M059J (cell line): ENCODE measurements around the gene KIF11. TPM values are rescaled to one million over a fixed set of nuclear protein-coding genes. Genes with fewer than 3 reads are reported as not detected.
"Not testable (repeated sequence)": the region's sequence is repeated elsewhere in the genome, so short reads cannot be mapped to it uniquely, and the experiment has no call there.

ENCODE experiments used
- DNase-seq: peaks from one replicate; pipeline ENCODE4 v3.0.0-alpha.2; 2012; ENCODE audit warnings: low read depth
- total RNA-seq: library from RNA; depleted of rRNA; stranded (reverse); fragments of >200 nt; shearing (Covaris generic); gene quantifications from 2 replicates; pipeline ENCODE4 v1.2.3, GENCODE V29; 2014; rRNA removed

Gene KIF11
- 35.0 and 56.1 TPM in 2 replicates for total RNA-seq

DNA sequence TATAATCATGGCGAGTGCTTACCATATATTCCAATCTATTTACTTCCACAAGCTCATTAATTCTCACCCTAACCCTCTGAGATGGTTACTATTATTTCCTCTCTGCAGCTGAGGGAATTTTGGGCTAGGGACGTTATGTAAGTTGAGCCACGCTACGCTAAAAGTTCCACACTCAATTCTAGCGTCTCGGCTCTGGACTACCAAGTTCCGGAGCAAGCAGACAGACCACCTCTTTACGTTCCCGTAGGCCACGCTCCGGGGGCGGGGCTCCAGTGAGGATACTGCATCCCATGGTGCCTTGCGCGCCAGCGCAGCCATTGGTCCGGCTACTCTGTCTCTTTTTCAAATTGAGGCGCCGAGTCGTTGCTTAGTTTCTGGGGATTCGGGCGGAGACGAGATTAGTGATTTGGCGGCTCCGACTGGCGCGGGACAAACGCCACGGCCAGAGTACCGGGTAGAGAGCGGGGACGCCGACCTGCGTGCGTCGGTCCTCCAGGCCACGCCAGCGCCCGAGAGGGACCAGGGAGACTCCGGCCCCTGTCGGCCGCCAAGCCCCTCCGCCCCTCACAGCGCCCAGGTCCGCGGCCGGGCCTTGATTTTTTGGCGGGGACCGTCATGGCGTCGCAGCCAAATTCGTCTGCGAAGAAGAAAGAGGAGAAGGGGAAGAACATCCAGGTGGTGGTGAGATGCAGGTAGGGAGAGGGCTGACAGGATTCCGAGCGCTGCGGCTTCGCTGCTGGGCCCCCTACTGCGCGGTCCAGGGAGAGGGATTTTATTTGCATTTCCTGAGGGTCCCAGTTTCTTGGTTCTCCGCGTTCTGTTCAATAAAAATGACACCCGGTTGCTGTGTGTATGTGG, at the start of gene KIF11:
Gene KIF11, plus strand, starts transcription at position 370 of the 858 bp plus-strand sequence. Its CDS starts 246 bp downstream, at position 616.
- DNase-seq = peak; percentile 96

DNA sequence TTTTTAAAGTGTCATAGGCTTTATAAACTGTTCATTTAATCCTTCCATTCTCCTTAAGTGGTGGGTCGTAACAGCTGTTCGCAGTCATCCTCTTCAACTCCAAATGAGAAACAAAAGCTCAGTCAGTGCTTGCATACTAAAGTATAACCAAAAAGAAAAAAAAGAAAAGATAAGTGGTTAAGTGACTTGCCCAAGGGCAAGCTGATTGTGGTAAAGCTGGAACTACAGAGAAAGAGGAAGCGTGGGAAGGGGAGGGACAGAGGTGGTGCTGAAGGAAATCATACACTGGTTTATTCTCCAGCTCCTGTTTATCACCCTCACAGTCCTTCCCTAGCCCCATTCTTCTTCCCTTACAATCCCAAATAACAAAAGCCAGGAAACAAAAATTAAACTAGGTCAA, 48.6 kb upstream of the KIF11 start:
- DNase-seq = peak; percentile 81

DNA sequence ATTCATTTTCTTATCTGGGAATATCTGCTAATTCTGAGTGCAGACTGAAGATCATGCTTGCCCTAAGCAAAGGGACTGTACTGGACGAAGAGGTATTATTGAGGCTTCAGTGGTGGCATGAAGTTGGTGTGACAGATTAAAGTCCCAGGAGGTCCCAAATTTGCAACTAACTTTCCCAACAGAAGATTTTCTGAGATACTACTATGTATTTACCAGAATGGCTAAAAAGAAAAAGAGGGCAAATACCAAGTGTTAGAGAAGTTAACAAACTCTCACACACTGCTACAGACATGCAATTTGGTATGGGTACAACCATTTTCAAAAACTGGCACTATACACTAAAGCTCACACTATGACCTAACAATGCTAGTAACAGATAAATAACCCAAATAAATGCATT, 47.4 kb upstream of the KIF11 start:
- no peak for DNase-seq

DNA sequence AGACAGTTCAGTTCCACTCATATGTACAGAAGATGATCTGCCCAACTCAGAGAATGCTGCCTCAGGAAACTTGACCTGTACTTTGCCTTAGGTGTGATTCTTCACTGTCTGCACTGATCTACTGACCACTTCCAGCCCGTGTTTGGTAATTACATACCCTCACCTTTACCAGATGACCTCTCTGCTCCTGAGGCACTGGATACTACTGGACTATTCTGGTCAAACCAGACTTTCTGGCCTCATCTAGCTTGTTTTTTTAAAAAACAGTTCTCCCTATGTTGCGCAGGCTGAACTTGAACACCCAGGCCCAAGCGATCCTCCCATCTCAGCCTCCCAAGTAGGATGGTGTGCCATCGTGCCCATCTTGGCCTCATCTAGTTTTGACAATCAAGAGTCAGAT, 45.3 kb upstream of the KIF11 start:
- no peak for DNase-seq

DNA sequence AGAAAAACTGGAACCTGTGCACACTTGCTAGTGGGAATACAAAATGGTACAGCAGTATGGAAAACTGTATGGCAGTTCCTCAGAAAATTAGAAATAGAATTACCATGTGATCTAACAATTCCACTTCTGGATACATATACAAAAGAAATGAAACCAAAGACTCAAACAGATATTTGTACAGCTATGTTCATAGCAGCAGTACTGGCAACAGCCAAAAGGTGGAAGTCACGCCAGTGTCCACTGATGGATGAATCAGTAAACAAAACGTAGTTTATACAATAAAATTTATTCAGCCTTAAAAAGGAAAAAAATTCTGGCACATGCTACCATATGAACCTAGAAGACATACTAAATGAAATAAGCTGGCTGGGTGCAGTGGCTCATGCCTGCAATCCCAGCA, 42.0 kb upstream of the KIF11 start:
- DNase-seq = peak; percentile 6

DNA sequence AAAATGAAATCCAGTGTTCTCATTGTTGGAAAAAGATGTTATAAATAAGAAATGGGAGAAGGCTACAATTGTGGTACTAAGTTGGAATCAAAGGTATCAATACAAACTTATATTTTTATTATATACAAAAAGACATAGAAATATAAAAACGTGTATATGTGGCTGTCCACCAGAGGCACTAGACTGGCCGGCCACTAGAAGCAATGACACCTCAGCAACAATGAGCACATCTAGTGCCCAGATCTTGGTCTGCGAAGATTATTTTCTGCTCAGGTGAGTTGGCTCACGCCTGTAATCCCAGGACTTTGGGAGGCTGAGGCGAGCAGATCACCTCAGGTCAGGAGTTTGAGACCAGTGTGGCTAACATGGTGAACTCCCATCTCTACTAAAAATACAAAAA, 40.6 kb upstream of the KIF11 start:
- no peak for DNase-seq

DNA sequence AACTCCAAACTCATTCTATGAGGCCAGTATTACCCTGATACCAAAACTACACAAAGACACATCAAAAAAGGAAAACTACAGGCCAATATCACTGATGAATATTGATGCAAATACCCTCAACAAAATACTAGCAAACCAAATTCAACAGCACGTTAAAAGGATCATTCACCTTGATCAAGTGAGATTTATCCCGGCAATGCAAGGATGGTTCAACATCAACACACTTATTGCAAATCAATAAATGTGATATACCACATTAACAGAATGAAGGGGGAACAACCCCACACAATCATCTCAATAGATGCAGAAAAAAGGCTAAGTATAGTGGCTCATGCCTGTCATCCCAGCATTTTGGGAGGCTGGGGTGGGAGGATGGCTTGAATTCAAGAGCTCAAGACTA, 39.0 kb upstream of the KIF11 start:
- DNase-seq = no peak

DNA sequence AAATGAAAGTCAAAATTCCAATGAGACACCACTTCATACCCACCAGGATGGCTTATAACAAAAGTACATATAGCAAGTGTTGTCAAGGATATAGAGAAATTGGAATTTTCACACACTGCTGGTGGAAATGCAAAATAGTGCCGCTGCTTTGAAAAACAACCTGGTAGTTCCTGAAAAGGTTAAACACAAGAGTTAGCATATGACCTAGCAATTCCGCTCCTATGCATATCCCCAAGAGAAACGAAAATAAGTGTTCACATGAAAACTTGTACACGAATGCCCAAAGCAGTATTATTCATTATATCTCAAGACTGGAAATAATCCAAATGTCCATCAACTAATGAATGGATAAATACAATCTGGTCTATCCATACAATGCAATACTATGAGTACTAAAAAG, 33.9 kb upstream of the KIF11 start:
- DNase-seq = no peak

DNA sequence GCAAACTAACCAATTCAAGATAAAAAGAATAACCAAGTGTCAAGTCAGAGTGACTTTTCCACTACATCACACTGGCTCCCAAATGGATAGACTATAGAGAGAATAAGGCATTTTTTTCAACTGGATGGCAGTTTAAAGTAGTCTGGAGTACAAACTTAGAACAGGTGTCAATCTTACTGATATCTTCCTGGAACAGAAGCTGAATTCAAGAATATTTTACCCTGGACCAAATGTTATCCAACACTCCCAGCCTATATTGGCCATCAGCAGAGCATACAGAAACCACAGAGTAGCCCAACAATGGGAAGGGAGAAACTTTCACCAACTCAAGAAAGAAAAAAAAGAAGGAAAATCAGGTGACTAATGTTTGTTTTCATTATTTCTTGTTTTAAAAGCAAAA, 30.5 kb upstream of the KIF11 start:
- no peak for DNase-seq

DNA sequence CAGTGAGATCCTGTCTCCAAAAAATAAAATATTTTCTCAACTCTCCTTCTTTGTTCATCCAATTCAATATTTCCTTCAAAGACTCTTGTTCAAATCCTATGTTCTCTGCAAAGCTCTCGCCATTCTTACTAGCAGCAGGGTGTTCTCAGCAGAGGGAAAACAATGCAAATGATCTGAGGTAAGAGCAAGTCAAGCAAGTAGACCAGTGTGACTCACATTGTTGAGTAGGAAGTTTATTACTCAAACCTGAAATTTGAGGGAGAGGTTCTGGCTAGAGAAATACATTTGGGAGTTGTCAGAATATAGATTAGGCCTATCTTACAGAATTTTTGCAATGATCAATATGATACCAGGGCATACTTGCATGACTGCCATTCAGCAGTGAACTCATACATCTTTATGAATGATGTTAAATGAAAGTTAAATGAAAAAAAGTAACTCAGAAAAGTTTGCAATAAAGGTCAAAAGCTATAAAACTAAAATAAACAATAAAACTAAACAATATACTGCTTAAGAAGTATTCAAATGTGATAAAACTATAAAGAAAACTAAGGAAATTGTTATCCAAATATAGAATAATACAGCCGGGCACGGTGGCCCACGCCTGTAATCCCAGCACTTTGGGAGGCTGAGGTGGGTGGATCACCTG, 24.9 kb upstream of the KIF11 start:
- peak; percentile 69 for DNase-seq

DNA sequence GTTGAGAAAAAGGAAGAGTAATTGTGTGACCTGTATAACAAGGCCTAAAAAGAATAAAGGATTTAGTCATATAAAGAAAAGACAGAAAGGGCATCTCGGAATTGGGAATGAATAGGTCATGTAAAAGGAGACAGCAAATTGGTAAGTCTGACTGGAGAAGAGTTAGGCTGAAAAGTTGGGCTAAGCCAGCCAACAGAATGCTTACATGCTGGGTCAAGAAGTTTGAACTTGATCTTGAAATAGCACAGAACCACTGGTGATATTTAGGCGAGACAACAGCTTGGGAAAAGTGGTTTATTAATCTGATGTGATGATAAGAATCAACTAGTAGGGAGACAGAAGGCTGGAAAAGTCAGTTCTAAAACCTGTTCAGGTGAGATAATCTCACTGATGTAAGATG, 23.9 kb upstream of the KIF11 start:
- DNase-seq = no peak

DNA sequence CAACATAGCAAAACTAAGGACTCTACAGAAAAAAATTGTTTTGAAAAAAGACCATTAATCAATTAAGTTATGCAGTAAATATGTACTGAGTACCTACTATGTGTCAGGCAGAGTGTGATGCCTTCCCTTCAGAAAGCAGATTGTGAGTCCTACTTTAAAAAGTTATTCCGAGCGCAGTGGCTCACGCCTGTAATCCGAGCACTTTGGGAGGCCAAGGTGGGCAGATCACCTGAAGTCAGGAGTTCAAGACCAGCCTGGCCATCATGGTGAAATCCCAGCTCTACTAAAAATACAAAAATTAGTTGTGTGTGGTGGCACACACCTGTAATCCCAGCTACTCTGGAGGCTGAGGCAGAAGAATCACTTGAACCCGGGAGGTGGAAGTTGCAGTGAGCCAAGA, 23.3 kb upstream of the KIF11 start:
- DNase-seq = not testable (repeated sequence)

DNA sequence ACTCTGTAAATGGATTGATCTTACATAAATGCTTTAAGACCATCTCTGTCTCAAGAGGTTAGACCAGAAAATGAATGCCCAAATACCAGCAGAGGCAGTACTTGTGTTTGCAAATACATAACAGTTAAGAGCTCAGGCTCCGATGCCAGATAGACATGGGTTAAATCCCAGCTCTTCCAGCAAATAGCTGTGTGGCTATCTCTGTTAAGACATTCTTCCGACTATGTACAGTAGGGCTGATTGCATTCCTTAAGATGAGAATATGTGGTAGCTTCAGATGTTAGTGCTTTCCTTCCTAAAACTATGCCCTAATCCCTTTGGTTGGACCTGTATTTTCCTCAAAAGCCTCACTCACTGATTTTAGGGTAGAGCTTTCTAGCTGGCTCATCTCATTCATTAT, 21.3 kb upstream of the KIF11 start:
- peak; percentile 5 for DNase-seq

DNA sequence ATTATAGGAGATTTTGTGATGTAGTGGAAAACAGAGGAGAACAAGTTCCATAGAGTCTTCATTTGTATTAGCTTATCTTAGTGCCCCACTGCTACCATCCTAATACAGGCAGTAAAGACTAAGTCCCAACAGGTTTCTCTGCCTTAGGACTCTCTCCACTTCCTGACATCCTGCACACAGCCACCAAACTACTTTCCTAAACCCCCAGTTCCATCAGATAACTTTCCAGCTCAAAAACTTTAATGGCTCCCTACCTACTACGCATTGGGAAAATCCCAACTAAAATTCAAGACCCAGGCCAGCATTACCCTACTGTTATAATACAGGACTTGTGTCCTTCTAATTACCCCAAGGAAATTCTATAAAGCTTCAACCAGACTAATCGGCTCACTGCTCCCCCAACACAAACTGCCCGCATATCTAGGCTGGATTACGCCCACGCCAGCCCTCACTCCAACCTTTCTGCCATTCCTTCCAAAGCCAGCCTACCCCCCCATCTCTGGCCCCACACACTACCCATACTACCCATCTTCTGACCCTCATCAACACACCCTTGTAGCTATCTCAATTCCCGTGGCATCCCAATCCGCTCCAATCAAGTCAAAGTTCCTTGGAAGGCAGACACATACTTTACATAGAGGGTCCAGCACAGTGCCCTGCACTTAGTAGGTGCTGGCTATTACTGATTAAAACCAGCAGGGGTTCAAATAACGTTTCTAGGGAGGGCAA, 20.4 kb upstream of the KIF11 start:
- peak; percentile 20 for DNase-seq

DNA sequence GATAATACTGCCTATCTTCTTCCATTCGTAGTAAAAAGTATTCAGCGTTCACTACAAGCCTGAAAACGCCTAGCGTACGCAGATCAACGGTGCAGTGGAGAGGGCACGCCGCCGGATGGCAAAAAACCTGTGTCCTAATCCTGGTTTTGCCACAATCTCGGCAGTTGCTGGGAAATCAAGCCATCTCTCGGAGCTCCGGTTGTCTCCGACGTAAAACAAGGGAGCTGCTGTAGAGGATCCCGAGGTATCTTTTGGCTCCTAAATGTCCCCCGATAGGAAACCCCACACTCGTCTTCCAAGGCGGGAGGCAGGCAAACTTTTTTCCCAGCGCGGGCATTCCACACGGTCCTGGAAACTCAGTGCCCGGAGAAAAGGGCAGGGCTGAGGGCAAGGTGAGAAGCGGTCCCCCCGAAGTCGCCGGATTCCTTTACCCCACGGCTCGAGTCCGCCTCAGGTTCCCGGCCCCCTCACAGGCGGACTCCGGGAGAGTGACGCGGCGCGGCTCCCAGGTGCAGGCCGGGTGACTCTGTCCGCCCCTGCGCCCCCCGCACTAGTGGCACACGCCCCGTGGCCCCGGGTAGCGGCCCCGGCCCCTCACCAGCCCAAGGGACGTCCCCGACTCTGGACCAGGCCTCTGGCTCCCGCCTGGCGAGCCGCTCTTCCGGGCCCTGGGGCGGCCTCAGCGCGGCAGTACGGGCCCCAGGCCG, 19.7 kb upstream of the KIF11 start:
- DNase-seq = peak; percentile 62

DNA sequence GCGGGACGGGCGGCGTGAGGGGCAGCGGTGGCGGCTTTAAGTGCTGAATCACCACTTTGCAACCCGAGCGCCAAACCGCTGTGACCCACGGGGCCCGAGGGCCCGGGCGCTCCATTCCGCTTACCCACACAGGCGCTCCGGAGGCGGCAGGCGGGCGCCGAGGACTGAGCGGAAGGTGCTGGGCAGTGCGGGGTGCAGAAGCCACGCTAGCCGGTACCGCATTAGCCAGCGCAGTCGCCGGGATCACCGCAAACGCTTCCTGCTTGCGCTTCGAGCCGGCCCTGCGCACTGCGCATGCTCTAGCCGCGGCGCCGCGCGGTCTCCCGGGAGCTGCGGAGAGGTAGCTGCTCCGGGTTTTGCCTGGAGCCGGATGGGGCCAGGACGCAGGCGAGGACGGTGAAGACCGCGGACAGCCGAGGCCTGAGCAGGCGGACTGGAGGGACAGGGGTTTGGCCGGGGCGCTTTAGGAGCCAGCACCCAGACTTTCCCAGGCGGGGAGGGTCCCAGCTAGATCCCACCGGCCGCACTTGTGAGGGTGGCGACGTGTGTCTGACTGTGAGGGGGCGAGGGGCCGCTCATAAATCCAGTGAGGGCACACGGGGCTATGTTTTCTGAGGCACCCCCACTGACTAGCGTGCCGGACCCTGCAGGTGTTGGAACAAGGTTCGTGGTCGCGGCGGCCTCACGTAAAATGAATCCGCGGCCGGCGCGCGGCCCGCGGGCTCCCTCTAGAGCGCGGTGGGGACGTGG, 19.0 kb upstream of the KIF11 start, which contains the start of gene IDE:
Gene IDE, minus strand, starts transcription at position 296 of the 750 bp plus-strand sequence. Its CDS starts 74 bp downstream, at position 222.
- DNase-seq = peak; percentile 88

DNA sequence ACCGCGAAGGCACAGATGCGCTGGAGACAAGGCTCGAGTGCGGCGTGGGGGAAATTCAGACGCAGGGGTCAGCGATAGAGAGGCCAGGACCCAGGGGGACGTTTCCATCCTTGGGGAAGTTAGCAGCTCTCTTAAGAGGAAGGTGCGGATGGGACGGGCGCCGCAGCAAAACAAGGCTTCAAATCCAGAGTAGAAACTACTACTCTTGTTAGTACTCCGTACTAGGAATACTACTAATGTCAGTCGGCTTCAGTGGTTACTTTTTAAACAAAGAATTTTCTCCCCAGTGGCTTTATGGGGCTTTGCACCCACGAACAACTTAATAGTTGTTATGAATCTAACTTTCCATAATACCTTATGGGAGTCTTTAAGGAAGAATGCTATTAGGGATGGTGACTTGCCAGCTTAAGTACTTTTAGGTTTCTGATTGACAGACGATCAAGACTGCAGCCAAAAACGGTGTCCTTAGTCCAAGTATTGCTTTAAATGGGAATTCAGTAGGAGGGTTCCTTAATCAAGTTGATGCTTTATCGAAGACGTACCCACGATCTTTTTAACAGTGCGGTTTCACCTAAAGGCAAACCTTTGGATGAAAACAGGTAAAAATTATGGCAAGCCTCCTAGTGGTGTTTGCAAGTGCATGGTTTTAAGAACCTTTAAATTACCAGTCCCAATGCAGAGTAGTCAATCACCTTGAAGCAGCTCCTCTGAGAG, 18.2 kb upstream of the KIF11 start:
- DNase-seq = no peak

DNA sequence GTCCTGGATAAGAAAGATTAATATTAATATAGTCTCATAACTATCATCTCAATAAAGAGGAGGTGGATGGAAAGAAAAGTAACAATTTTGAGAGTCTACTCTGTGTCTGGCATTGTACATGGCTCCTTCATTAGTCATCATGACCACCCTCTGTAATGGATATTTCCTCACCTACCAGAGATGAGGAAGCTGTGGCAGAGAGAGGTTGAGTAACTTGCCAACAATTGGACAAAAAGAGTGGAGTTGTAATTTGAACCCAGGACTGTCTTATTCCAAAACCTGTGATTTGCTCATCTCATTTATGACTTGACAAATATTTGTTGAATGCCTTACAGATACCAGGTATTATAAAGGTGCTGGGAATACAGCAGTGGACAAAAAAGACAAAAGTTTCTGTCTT, 17.0 kb upstream of the KIF11 start:
- peak; percentile 61 for DNase-seq

DNA sequence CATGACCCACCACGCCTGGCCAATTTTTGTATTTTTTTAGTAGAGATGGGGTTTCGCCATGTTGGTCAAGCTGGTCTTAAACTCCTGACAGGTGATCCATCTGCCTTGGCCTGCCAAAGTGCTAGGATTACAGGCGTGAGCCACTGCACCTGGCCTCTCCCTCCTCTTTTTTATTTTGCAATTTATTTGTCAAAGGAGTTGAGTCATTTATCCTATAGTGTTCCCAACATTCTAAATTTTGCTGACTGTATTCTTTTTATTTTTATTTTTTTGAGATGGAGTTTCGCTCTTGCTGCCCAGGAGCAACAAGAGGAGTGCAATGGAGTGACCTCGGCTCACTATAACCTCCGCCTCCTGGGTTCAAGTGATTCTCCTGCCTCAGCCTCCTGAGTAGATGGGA, 10.6 kb upstream of the KIF11 start:
- DNase-seq = not testable (repeated sequence)
